GM23248 (cell line): ENCODE measurements around the gene HCRT. TPM values are rescaled to one million over a fixed set of nuclear protein-coding genes. Genes with fewer than 3 reads are reported as not detected.
"Not testable (repeated sequence)": the region's sequence is repeated elsewhere in the genome, so short reads cannot be mapped to it uniquely, and the experiment has no call there.

ENCODE experiments used
- DNase-seq: peaks from one replicate; pipeline ENCODE4 v3.0.0-alpha.2; 2015
- H2AFZ ChIP-seq: fragments of 200-600 bp; sonication (generic); 2 replicates; pipeline ENCODE4 v1.6.1; 2016; ENCODE audit warnings: antibody characterized with exemption
- H3F3A ChIP-seq: fragments of 200-600 bp; sonication (generic); 2 replicates; pipeline ENCODE4 v1.6.1; 2016; ENCODE audit warnings: mild to moderate bottlenecking, antibody characterized with exemption, mixed run types; ENCODE audit not compliant: insufficient read depth
- H3K27ac ChIP-seq: fragments of 200-600 bp; sonication (generic); 2 replicates; pipeline ENCODE4 v1.5.1; 2016; ENCODE audit warnings: mild to moderate bottlenecking
- H3K27me3 ChIP-seq: fragments of 200-600 bp; sonication (generic); replicated peaks from 2 replicates; pipeline ENCODE4 v1.6.1; 2016; ENCODE audit warnings: mild to moderate bottlenecking; ENCODE audit not compliant: insufficient read depth
- H3K36me3 ChIP-seq: fragments of 200-600 bp; sonication (generic); 2 replicates; pipeline ENCODE4 v1.6.1; 2016; ENCODE audit warnings: low read depth, mild to moderate bottlenecking
- H3K4me1 ChIP-seq: fragments of 200-600 bp; sonication (generic); 2 replicates; pipeline ENCODE4 v1.6.1; 2016; ENCODE audit warnings: mild to moderate bottlenecking; ENCODE audit not compliant: insufficient read depth
- H3K4me2 ChIP-seq: fragments of 200-600 bp; sonication (generic); one replicate; pipeline ENCODE4 v1.6.1; 2016; ENCODE audit warnings: mild to moderate bottlenecking; ENCODE audit not compliant: unreplicated experiment
- H3K4me3 ChIP-seq: fragments of 200-600 bp; sonication (generic); 2 replicates; pipeline ENCODE4 v1.5.1; 2016; ENCODE audit warnings: mild to moderate bottlenecking
- H3K79me2 ChIP-seq: fragments of 200-600 bp; sonication (generic); 2 replicates; pipeline ENCODE4 v1.6.1; 2016; ENCODE audit warnings: mild to moderate bottlenecking; ENCODE audit not compliant: insufficient read depth
- H3K9ac ChIP-seq: fragments of 200-600 bp; sonication (generic); 2 replicates; pipeline ENCODE4 v1.6.1; 2016; ENCODE audit warnings: mild to moderate bottlenecking
- H3K9me2 ChIP-seq: fragments of 200-600 bp; sonication (generic); 2 replicates; pipeline ENCODE4 v1.6.1; 2016; ENCODE audit warnings: mixed run types, mild to moderate bottlenecking, moderate library complexity; ENCODE audit not compliant: insufficient read depth
- H3K9me3 ChIP-seq: fragments of 200-600 bp; sonication (generic); one replicate; pipeline ENCODE4 v1.6.1; 2017; ENCODE audit warnings: low read depth
- H4K20me1 ChIP-seq: fragments of 200-600 bp; sonication (generic); 2 replicates; pipeline ENCODE4 v1.6.0; 2016; ENCODE audit not compliant: insufficient read depth
- EZH2 ChIP-seq: fragments of 200-600 bp; sonication (generic); IDR thresholded peaks from 2 replicates; pipeline ENCODE4 v1.6.1; 2018; ENCODE audit warnings: antibody characterized with exemption, mild to moderate bottlenecking; ENCODE audit not compliant: insufficient read depth, poor library complexity, severe bottlenecking
- EZH2phosphoT487 ChIP-seq: fragments of 200-600 bp; sonication (generic); IDR thresholded peaks from 2 replicates; pipeline ENCODE4 v1.6.1; 2018; ENCODE audit warnings: antibody characterized with exemption, moderate library complexity, mild to moderate bottlenecking, low read depth; ENCODE audit not compliant: insufficient read depth
- WGBS, 2 experiments: methylation state at CpG; one replicate each; pipeline ENCODE4 v1.1.6; 2015 to 2017; ENCODE audit warnings: low lambda C conversion rate in 2 of 2, low coverage in 1 of 2; ENCODE audit errors: missing lambda C conversion rate in 2 of 2; 5-methylcytosine and 5-hydroxymethylcytosine counted together
- in situ Hi-C: fragments of 300-500 bp; cut with MboI; formaldehyde crosslinking; loops from 2 replicates; pipeline ENCODE4 v1.15.0; 2020
- polyA plus RNA-seq: library from polyadenylated mRNA; unstranded; fragments of >200 nt; fragmentation: Nextera tagmentation; extraction: Ambion mirVana; gene quantifications from 2 replicates; pipeline ENCODE4 v1.2.1, GENCODE V29; 2016
- total RNA-seq: library from RNA; depleted of rRNA; stranded (reverse); fragments of >200 nt; shearing (Covaris generic); gene quantifications from 2 replicates; pipeline ENCODE4 v1.2.3, GENCODE V29; 2014

The HCRT gene
- total and polyA plus RNA-seq, 2 experiments from 2014 or later, result not detected

GRCh38 chr17:42227849-42228700, 42.8 kb upstream of the HCRT start:
- peaks cover 10% of the 10 kb centered on the region for H3K79me2 ChIP-seq
- TF ChIP-seq EZH2 (no peak), EZH2phosphoT487 (no peak)
- H4K20me1 ChIP-seq, result no peaks in the 10 kb centered on the region
- no peak overlapping the region for H3K27ac ChIP-seq
- H3K4me2 ChIP-seq, result no peak overlapping the region
- peaks cover 14% of the 10 kb centered on the region; the same call in 1 of the 2 replicates for H3F3A ChIP-seq
- no peaks in the 10 kb centered on the region for H3K9me2 ChIP-seq
- no peaks in the 10 kb centered on the region for H3K9me3 ChIP-seq
- no peak overlapping the region for H2AFZ ChIP-seq
- H3K9ac ChIP-seq, result no peak overlapping the region
- H3K4me1 ChIP-seq, result peaks cover 2% of the 10 kb centered on the region
- peak; percentile 16 for DNase-seq
- H3K36me3 ChIP-seq, result no peaks in the 10 kb centered on the region
- in situ Hi-C loops, result no loop called here
- H3K27me3 ChIP-seq, result no peaks in the 10 kb centered on the region
- WGBS, 2 experiments, result 81 to 82% methylated on average over 11 of the region's 11 CpGs
- H3K4me3 ChIP-seq, result no peak overlapping the region

- 97 to 98% methylated on average over 5 of the region's 5 CpGs for WGBS, 2 experiments
- H3K9me3 ChIP-seq, result no peaks in the 10 kb centered on the region
- no peaks in the 10 kb centered on the region for H4K20me1 ChIP-seq
- no peaks in the 10 kb centered on the region for H3K36me3 ChIP-seq
- no peaks in the 10 kb centered on the region for H3K27me3 ChIP-seq
- no peak overlapping the region for H2AFZ ChIP-seq
- no peaks in the 10 kb centered on the region; the same call in 1 of the 2 replicates for H3K79me2 ChIP-seq
- H3F3A ChIP-seq, result peaks cover 14% of the 10 kb centered on the region; the same call in 1 of the 2 replicates
- no peaks in the 10 kb centered on the region for H3K9me2 ChIP-seq
- in situ Hi-C loops, result no loop called here
- H3K4me1 ChIP-seq, result no peaks in the 10 kb centered on the region
- no peak for DNase-seq
- no peak overlapping the region for H3K9ac ChIP-seq
- no peak overlapping the region for H3K27ac ChIP-seq
- H3K4me2 ChIP-seq, result no peak overlapping the region
- TF ChIP-seq EZH2 (no peak), EZH2phosphoT487 (no peak)
- H3K4me3 ChIP-seq, result no peak overlapping the region
Measured at GRCh38 chr17:42225646-42226045, 40.4 kb upstream of the HCRT start.

GRCh38 chr17:42224651-42225050, 39.4 kb upstream of the HCRT start:
- WGBS, 2 experiments, result 98% methylated on average over 6 of the region's 6 CpGs
- Histone ChIP-seq H4K20me1 (no peaks in the 10 kb centered on the region), H3F3A (peaks cover 14% of the 10 kb centered on the region; the same call in 1 of the 2 replicates), H3K79me2 (no peaks in the 10 kb centered on the region; the same call in 1 of the 2 replicates), H3K4me3 (no peak overlapping the region), H3K36me3 (no peaks in the 10 kb centered on the region), H2AFZ (no peak overlapping the region), H3K9ac (no peak overlapping the region), H3K9me2 (no peaks in the 10 kb centered on the region), H3K4me1 (no peaks in the 10 kb centered on the region), H3K4me2 (no peak overlapping the region), H3K9me3 (no peaks in the 10 kb centered on the region), H3K27me3 (no peaks in the 10 kb centered on the region), H3K27ac (no peak overlapping the region)
- in situ Hi-C loops, result no loop called here
- TF ChIP-seq EZH2phosphoT487 (no peak), EZH2 (no peak)
- no peak for DNase-seq

GRCh38 chr17:42221886-42222745, 36.9 kb upstream of the HCRT start:
- Histone ChIP-seq H3K9me3 (no peaks in the 10 kb centered on the region), H3K79me2 (no peaks in the 10 kb centered on the region; the same call in 1 of the 2 replicates), H3K9ac (no peak overlapping the region), H3K4me2 (no peak overlapping the region), H3K9me2 (no peaks in the 10 kb centered on the region), H3K27me3 (no peaks in the 10 kb centered on the region), H3K36me3 (no peaks in the 10 kb centered on the region), H3F3A (0 out of 2 replicates have a peak, but pooled peaks cover 3% of the 10 kb centered on the region), H3K4me1 (no peaks in the 10 kb centered on the region), H3K4me3 (no peak overlapping the region), H3K27ac (no peak overlapping the region), H2AFZ (no peak overlapping the region), H4K20me1 (no peaks in the 10 kb centered on the region)
- 55 to 62% methylated on average over 3 of the region's 3 CpGs for WGBS, 2 experiments
- TF ChIP-seq EZH2phosphoT487 (no peak), EZH2 (no peak)
- in situ Hi-C loops, result no loop called here
- peak; percentile 74 for DNase-seq

- H3K4me3 ChIP-seq, H2AFZ ChIP-seq, H3K27me3 ChIP-seq, H3K9me2 ChIP-seq, in situ Hi-C loops, DNase-seq, H3K4me1 ChIP-seq, H3K9ac ChIP-seq, H3K9me3 ChIP-seq, H3K4me2 ChIP-seq, H4K20me1 ChIP-seq, H3K27ac ChIP-seq, H3F3A ChIP-seq, H3K36me3 ChIP-seq, H3K79me2 ChIP-seq: not testable (repeated sequence)
- no CpG with 5 or more reads among the region's 17 CpGs for WGBS, 2 experiments
Measured at GRCh38 chr17:42219280-42219679, 34.0 kb upstream of the HCRT start.
